ENCODE measurements around the gene HSPA12A. TPM values are rescaled to one million over a fixed set of nuclear protein-coding genes. Genes with fewer than 3 reads are reported as not detected.

HSPA12A gene
- total and polyA plus RNA-seq, 9 of the 15 experiments (the other 6 are each of a cell fraction or from before 2014, with no cell fraction given), result 0.01 to 0.18 (median 0.04) TPM; not detected in 4

GRCh38 chr10:116748471-116748870 lies 6.1 kb upstream of the HSPA12A start:
- Histone ChIP-seq H3K79me2 (ENCODE audit: control insufficient read depth, insufficient read depth, low read length) (no peaks in the 10 kb centered on the region), H2AFZ (ENCODE audit: low read depth, low read length) (no peak overlapping the region), H3K9me3 (replicated peaks; ENCODE audit: control insufficient read depth, insufficient read depth, low read depth, low read length) (no peaks in the 10 kb centered on the region), H3K27me3 (ENCODE audit: control insufficient read depth in 2 of 2, insufficient read depth in 2 of 2, low read length in 2 of 2) (peaks cover 0 to 2% of the 10 kb centered on the region in 2 experiments; a peak in 1 of 5 replicates), H3K27ac (ENCODE audit: extremely low read depth, low read depth, low read length) (no peak overlapping the region), H3K4me3 (no peak overlapping the region), H3K4me1 (replicated peaks in 1 of 2; ENCODE audit: control insufficient read depth in 2 of 2, insufficient read depth in 2 of 2, low read length in 2 of 2) (no peaks in the 10 kb centered on the region), H3K4me2 (ENCODE audit: insufficient read depth, low read length) (no peak overlapping the region), H3K9ac (ENCODE audit: insufficient read depth in 1 of 2, low read depth in 2 of 2, low read length in 2 of 2) (no peak overlapping the region), H3K9me1 (ENCODE audit: control insufficient read depth, insufficient read depth, low read length) (no peaks in the 10 kb centered on the region), H4K20me1 (replicated peaks; ENCODE audit: control insufficient read depth, insufficient read depth, low read length) (no peaks in the 10 kb centered on the region), H3K36me3 (ENCODE audit: control insufficient read depth, insufficient read depth, low read length) (no peaks in the 10 kb centered on the region)
- TF ChIP-seq ZNF121 (CRISPR knock-in tag; conservative IDR thresholded peaks at IDR 0.05) (no peak), RFX5 (IDR thresholded peaks at IDR 0.05; ENCODE audit: low read depth, low read length) (no peak), ZNF431 (CRISPR knock-in tag; IDR thresholded peaks at IDR 0.05) (peak; percentile 49; the same call in 1 of the 2 replicates)
- DNase-seq (ENCODE audit: extremely low read depth in 1 of 4, low spot score in 3 of 4), result no peak
- intact Hi-C loops (cut with micrococcal nuclease) (no loop called here), in situ Hi-C loops (cut with MboI) (no loop called here)
- no peak for FAIRE-seq
- POLR2A ChIA-PET, result interaction anchor here (0.6 kb wide), 1 partner anchor 535 kb away, joined by 4 read pairs; no protein-coding TSS in a partner anchor
- no TSS peak for BruUV-seq (replicated peaks)
- WGBS (ENCODE audit: insufficient coverage, low coverage, missing lambda C conversion rate), result 0% methylated on average over 1 of the region's 1 CpG
- no peak for ATAC-seq
- CTCF ChIA-PET (ENCODE audit: low intra/inter-chr PET ratio), result no interaction called here

DNA sequence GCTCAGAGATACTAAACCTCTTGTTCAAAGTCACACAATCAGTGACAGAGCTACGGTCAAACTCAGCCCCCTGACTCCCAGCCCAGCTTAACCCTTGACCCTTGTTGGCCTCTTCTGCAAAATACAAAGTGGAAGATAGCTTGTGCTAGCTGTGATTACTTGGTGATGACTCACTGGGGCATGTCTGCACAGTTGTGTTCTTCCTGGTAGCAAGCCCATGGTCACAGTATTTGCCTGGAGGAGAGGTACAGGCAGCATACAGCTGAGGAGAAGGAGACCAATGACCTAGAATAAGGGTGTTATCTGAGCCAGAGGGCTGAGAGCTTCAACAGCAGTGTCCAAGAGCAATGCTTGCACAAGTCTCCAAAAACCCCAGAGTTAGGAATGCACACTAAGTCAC lies 5.7 kb upstream of the HSPA12A start:
- DNase-seq (ENCODE audit: extremely low read depth in 1 of 4, low spot score in 3 of 4), result no peak
- ChIA-PET POLR2A (interaction anchor here (0.6 kb wide), 1 partner anchor 536 kb away, joined by 4 read pairs; no protein-coding TSS in a partner anchor), CTCF (ENCODE audit: low intra/inter-chr PET ratio) (no interaction called here)
- H3K9me1 ChIP-seq (ENCODE audit: control insufficient read depth, insufficient read depth, low read length), result no peaks in the 10 kb centered on the region
- H2AFZ ChIP-seq (ENCODE audit: low read depth, low read length), result no peak overlapping the region
- peaks cover 0 to 6% of the 10 kb centered on the region in 2 experiments; a peak in 1 of 5 replicates for H3K27me3 ChIP-seq (ENCODE audit: control insufficient read depth in 2 of 2, insufficient read depth in 2 of 2, low read length in 2 of 2)
- no peaks in the 10 kb centered on the region for H3K79me2 ChIP-seq (ENCODE audit: control insufficient read depth, insufficient read depth, low read length)
- H3K9me3 ChIP-seq (replicated peaks; ENCODE audit: control insufficient read depth, insufficient read depth, low read depth, low read length), result no peaks in the 10 kb centered on the region
- no peak for FAIRE-seq
- H3K4me2 ChIP-seq (ENCODE audit: insufficient read depth, low read length), result no peak overlapping the region
- peaks cover 0 to 3% of the 10 kb centered on the region in 2 experiments; a peak in 2 of 5 replicates for H3K4me1 ChIP-seq (replicated peaks in 1 of 2; ENCODE audit: control insufficient read depth in 2 of 2, insufficient read depth in 2 of 2, low read length in 2 of 2)
- no peak overlapping the region for H3K4me3 ChIP-seq
- 0% methylated on average over 1 of the region's 1 CpG for WGBS (ENCODE audit: insufficient coverage, low coverage, missing lambda C conversion rate)
- intact Hi-C loops (cut with micrococcal nuclease) (no loop called here), in situ Hi-C loops (cut with MboI) (no loop called here)
- H3K36me3 ChIP-seq (ENCODE audit: control insufficient read depth, insufficient read depth, low read length), result no peaks in the 10 kb centered on the region
- H3K9ac ChIP-seq (ENCODE audit: insufficient read depth in 1 of 2, low read depth in 2 of 2, low read length in 2 of 2), result no peak overlapping the region
- ATAC-seq, result no peak
- H3K27ac ChIP-seq (ENCODE audit: extremely low read depth, low read depth, low read length), result no peak overlapping the region
- no TSS peak for BruUV-seq (replicated peaks)
- no peaks in the 10 kb centered on the region for H4K20me1 ChIP-seq (replicated peaks; ENCODE audit: control insufficient read depth, insufficient read depth, low read length)
- TF ChIP-seq ZNF740 (CRISPR knock-in tag; IDR thresholded peaks at IDR 0.05), result no peak
- TF ChIP-seq ZNF740 (tag; IDR thresholded peaks at IDR 0.05), result no peak
- no peak for TF ChIP-seq ATF6 (CRISPR knock-in tag; IDR thresholded peaks at IDR 0.05)
- TF ChIP-seq, protein P1, sequence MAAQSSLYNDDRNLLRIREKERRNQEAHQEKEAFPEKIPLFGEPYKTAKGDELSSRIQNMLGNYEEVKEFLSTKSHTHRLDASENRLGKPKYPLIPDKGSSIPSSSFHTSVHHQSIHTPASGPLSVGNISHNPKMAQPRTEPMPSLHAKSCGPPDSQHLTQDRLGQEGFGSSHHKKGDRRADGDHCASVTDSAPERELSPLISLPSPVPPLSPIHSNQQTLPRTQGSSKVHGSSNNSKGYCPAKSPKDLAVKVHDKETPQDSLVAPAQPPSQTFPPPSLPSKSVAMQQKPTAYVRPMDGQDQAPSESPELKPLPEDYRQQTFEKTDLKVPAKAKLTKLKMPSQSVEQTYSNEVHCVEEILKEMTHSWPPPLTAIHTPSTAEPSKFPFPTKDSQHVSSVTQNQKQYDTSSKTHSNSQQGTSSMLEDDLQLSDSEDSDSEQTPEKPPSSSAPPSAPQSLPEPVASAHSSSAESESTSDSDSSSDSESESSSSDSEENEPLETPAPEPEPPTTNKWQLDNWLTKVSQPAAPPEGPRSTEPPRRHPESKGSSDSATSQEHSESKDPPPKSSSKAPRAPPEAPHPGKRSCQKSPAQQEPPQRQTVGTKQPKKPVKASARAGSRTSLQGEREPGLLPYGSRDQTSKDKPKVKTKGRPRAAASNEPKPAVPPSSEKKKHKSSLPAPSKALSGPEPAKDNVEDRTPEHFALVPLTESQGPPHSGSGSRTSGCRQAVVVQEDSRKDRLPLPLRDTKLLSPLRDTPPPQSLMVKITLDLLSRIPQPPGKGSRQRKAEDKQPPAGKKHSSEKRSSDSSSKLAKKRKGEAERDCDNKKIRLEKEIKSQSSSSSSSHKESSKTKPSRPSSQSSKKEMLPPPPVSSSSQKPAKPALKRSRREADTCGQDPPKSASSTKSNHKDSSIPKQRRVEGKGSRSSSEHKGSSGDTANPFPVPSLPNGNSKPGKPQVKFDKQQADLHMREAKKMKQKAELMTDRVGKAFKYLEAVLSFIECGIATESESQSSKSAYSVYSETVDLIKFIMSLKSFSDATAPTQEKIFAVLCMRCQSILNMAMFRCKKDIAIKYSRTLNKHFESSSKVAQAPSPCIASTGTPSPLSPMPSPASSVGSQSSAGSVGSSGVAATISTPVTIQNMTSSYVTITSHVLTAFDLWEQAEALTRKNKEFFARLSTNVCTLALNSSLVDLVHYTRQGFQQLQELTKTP (IDR thresholded peaks at IDR 0.05; ENCODE audit: low read depth in 1 of 2, partially characterized antibody in 2 of 2), result no peak

Measured in K562 (cell line).